Activated CD8-positive, alpha-beta memory T cell treated with anti-CD3 and anti-CD28 coated beads for 48 hours (primary cell): ENCODE measurements around the gene DBNDD2.

Experiments used
- DNase-seq, 3 experiments: peaks; one replicate each; pipeline ENCODE4 v3.0.0-alpha.2; 2020; ENCODE audit warnings: low read depth in 2 of 3, low spot score in 2 of 3

Gene DBNDD2, protein sequence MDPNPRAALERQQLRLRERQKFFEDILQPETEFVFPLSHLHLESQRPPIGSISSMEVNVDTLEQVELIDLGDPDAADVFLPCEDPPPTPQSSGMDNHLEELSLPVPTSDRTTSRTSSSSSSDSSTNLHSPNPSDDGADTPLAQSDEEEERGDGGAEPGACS

DNA sequence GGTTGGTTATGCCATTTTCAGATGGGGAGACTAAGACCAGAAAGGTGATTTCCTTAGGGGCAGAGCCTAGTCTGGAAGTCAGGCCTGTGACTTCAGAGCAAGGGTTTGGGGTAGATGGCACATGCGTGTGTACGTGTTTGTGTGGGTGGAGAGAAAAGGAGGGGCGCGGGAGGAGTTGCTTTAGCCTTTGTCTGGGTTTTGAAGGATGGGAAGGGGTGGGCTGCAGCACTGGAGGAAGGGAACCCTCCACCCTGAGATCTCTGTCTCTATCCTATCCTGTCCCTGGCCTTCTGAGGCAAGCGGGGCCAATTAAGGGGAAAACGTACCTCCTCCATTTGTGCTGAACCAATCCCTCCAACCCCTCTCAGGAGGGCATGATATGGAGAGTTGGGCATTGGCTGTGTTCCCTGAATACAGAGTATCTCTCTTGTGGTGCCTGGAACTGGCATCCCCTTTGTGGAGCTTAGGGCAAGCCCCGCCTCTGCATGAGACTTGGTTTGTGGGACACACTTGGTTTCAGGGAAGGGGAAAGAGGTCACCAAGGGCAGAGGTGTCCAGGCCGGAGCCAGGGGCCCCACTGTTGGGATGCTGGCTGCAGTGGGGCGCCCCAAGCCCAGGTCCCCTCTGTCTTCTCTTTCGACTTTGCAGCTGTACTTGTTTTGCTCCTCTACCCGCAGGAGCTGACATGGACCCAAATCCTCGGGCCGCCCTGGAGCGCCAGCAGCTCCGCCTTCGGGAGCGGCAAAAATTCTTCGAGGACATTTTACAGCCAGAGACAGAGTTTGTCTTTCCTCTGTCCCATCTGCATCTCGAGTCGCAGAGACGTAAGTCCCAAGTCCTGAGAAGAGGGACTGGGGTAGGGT lies at the start of gene DBNDD2:
TSS of gene DBNDD2 (plus strand) at position 507 of the 863 bp plus-strand sequence. CDS start at position 686, 179 bp downstream.
- no peak for DNase-seq

DNA sequence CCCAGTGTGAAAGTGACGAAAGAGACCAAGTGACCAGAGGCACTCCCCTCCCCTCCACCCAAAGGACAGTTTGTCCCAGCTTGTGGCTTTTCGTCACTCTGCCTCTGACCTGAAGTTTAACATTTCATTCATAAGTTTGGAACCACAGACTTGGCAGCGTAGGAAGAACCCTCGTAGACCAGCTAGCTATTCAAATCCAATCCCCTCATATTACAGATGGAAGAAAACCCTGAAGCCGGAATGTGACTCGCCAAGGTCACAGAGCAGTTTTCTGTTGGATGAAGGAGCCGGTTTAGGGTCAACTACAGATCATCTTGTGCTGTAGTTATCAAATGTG lies 49.1 kb upstream of the DBNDD2 start:
- no peak for DNase-seq

DNA sequence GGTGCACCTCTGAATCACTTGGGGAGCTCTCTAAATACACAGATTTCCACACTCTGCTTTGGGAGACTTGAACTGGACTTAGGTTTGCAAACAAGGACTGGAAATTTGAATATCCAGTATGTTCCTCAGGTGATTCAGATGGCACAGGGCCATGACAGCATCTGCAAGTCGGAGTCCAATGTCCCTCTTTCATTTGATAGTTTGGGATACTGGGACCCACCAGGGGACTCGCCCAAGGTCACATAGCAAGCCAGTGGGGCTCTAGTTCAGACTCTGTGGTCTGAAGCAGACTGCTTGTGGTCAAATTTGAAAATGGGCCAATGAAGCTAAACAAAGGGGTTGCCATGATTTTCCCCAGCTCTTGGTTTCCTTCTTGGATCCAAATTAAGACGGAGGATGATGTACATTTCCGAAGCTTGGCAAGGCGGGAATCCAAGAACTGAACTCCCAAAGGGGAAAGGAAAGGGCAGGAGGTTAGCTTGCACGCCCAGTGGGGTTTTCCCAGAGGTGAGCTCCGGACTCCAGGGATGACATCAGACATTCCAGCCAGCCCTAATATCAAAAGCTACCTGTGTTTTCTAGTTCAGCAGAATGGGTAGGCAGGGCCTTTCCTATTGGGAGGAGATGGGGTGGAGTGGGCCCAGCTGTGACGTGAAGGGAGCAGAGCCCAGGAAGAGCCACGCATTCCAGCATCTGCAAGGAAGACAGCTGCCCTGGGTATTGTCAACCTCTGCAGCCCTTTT lies 48.5 kb upstream of the DBNDD2 start:
- no peak for DNase-seq

DNA sequence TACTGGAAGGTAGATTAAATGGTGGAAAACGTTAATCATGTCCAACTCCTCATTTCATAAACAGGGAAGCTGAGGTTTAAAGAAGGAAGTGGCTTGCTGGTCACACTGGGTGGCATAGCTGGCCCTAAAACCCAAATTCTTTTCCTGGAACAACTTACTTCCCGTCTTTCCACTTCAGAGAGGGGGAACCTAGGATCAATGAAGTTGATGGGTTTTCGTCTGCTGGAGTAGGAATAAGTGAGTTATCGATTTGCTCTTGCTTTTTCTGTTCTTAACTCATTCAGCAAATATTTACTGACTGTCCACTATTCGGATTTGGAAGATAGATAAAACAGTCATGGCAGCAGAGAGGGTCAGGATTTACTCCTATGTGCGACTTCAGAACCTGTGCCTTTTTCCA lies 46.3 kb upstream of the DBNDD2 start:
- no peak for DNase-seq

DNA sequence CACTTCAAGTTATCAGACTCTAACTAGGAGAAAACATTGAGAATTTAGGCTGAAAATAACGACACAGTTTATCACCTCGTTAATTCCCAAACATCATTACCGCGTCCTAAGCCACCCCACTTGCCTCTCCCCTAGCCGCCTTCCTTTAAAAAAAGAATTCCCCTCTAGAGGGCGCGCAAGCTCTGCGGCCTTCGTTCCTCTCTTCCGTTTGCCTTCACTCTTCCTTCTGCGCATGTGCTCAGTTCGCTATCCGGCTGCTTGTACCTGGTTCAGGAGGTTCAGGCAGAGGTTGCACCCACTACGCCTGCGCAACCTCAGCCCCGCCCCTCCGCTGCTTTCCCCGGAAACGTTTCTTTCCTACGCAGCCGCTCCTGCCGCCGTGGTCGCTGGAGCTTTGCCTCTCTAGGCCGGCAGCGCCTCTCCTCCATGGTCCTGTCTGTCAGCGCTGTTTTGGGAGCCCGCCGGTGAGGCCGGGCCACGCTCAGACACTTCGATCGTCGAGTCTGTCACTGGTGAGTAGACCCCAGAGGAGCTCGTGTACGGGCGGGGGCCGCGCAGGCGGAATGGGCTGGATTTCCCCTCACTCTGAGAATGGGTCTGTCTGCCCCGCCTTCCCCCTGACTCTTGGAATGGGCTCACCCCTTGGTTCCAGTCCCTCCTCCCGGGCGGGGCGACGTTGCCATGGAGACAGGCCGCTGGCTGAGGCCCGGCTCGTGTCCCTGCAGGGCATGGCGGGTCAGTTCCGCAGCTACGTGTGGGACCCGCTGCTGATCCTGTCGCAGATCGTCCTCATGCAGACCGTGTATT lies 45.1 kb upstream of the DBNDD2 start, which contains the start of gene SYS1:
TSS of gene SYS1 (plus strand) at position 353 of the 807 bp plus-strand sequence. CDS start at position 729, 376 bp downstream.
- peak; percentile 92 to 98 (median 94) for DNase-seq

DNA sequence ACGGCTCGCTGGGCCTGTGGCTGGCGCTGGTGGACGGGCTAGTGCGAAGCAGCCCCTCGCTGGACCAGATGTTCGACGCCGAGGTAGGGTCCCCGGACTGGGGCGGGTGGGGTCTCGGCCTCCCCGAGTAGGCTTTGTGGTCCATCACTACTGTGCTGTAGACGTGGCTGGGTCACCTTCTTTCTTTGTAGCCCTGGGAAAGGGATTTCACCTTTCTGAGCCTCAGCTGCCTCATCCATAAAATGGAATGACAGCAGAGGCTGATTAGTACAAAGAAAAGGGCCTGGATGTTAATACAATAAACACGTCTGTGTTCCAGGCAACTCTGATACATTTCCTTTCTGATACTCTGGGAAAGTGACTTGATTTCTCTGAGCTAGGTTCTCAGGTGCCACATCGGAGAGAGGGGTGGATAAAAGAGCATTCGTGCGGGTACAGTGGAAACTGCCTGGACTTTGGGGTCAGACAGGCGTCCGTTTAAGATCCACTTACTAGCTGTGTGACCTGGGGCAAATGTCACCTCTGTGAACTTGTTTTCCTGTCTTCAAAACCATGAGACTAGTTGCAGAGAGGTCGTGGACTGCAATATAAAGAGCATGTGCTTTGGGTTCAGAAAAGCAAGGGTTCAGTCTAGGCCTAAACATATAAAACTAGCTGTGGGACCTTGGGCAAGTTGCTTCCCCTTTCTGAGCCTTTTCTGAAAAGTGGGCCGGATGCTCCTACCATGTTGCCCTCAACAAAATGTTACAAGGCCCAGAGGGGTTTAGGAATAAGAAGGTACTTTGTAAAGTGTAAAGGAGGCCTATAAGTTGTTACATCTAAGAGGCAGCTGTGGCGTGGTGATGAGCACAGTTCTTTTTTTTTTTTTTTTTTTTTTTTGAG lies 44.2 kb upstream of the DBNDD2 start:
- no peak for DNase-seq

DNA sequence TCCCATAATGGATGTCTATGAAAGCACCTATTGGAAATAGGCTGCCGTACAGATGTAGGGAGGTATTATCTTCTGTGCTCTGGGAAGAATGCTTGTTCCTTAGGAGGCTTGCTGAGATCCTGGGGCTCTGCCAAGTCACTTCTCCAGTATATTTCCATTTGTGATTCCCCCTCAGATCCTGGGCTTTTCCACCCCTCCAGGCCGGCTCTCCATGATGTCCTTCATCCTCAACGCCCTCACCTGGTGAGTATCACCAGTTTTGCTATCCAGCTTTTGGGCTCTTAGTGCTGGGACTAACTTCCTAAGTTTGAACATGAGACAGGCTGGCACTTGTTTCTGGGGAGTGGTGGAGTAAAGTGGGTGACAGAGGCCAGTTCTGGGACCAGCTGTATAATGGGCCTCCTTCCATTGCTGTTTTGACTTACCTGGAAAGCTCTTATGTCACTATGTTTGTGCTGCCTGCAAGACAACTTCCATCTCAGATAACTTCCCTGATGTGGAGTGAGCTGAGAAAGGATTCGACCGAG lies 42.6 kb upstream of the DBNDD2 start:
- DNase-seq, result no peak

DNA sequence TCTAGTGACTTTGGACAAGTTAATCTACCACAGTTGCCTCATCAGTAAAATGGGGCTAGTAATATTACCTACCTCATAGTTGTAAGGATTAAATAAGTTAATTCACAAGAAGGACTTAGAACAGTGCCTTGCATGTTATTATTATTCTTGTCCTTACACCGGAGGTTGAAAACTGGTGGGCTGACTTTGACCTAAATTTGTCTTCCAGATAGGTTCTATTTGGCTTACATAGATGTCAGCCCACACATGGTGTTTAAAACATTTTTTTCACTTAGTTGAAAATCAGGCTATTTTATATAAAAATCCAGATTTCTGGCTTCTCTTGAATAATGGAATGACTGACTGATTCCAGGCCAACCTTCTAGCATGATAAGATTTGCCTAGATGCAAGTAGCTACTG lies 41.9 kb upstream of the DBNDD2 start:
- DNase-seq, result no peak

DNA sequence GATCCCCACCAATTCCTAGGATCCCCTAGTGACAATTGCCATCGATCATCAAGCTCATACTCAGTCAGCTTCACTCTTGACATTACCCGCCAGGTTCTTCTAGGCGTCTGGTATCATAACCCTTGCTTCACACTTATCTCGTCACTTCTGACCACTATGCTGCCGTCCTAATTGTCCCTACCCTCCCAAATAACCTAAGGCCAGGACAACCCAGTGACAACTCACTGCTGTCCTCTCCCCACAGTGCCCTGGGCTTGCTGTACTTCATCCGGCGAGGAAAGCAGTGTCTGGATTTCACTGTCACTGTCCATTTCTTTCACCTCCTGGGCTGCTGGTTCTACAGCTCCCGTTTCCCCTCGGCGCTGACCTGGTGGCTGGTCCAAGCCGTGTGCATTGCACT lies 41.5 kb upstream of the DBNDD2 start:
- DNase-seq, result no peak

DNA sequence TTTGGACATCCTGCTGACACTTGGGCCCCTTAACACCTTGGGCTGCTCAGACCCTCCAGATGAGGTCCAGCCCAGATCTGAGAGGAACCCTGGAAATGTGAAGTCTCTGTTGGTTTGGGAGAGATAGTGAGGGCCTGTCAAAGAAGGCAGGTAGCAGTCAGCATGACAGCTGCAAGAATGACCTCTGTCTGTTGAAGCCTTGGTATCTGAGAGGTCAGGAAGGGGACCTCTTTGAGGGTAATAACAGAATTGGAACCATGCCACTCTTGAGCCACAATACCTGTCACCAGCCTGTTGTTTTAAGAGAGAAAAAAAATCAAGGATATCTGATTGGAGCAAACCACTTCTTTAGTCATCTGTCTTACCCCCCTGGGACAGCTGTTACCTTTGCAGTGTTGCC lies 41.0 kb upstream of the DBNDD2 start:
- DNase-seq, result no peak

DNA sequence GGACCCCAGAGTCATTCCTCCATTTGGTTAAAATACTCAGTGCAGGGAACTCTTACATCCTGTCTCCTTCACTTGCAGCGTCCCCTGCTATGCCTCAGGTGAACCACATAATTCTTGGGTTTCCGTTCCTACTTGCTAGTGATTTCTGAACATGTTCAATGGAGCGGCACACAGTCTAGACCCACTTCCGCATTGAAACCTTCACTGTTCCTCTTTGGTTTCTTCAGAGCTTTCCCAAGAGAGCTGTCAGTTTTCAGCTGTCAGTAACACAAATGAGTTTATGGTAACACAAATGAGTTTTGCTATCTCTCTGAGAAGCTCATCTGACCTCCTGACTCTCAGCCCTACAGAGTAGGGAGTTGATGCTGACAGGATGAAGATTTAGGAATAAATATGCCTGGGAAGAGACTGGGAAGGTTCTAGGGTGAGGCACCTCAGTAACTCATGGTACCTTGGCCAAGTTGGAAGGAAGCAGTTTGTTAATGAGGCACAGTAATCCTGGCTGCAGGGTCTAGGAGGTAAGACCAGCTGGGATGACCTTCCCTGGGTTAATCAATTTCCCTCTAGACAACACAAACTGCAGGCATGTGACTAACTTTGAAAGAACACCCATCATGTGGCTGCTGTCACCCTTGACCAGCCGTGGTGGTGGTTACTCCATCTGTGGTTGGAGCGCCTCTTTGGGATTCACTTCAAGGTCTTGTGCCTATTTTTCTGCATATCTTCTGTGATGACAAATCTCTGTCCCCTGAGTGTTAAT lies 39.7 kb upstream of the DBNDD2 start:
- no peak for DNase-seq

DNA sequence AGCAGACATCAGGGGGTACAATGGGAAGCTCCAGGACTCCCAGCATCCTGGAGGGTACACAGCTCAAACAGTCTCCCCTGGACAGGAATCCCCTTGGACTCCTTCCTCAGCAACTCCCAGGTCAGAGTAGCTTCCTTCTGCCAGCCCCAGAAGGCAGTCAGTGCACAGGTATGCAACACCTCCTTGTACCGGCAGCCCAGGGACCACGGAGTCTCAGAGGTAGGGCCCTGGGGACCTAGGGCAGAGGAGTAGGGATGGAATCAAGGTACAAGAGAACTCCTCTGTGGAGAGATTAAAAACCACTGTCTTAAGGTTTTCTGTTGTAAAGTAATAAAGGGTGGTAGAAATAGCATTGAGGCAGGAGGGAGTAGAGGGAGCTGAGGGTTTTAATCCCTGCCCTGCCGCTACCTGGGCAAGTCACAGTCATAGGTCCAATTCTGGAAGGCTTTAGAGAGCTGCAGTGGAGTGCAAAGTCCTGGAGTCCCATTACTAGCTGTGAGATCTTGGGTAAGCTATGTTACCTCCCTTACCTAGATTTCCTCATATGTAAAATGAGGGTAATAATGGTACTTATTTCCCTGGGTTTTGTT lies 37.4 kb upstream of the DBNDD2 start:
- no peak for DNase-seq

DNA sequence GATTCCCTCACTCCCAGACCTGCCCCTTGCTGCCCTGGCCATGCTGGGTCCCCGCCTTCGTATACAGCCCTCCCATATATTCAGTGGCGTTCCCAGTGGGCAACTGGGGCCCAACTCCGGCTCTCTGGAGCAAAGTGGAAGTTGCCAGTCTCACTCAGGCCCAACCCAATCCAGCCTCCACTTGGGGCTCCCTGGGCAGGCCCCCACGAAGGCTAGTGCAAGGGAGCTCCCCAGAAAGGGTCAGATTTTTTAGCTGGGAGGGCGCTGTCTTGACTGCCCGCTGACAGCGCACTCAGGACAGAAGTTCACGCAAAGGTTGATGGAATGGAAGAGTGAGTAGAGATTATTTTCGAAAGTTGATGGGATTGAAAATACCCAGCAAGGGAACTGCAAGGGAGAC lies 35.8 kb upstream of the DBNDD2 start:
- DNase-seq, result no peak

DNA sequence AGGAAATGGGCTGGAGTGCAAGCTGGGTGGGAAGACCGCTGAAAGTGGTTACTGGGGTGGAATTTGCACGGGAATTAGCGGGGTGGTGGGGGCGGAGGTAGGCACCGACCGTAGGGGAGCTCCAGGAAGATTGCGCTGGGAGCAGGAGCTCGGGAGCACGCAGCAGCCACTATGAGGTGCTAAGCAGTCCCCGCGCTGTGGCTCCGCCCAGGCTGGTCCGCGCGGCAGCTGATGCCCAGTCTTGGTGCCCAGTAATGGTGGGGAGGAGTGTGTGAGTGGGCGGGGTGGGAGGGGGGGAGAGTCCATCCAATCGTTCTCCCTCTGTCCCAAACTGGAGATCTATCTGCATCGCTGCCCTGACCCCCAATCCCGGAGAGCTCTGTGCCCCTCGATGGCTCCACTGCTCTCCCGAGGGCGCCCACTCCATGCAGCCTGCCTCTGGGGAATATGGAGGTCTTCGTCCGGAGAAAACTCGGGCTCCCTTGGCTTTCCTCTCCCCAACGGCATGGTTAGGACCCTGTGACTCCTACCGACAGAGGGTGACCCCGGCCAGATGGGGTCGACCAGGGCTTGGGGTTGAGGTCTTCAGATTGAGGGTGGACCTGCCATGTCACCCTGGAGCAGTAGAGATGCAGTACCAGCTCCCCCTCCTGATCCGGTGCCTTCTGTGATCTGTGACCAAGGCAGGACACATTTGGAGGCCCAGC lies 35.3 kb upstream of the DBNDD2 start:
- no peak for DNase-seq

DNA sequence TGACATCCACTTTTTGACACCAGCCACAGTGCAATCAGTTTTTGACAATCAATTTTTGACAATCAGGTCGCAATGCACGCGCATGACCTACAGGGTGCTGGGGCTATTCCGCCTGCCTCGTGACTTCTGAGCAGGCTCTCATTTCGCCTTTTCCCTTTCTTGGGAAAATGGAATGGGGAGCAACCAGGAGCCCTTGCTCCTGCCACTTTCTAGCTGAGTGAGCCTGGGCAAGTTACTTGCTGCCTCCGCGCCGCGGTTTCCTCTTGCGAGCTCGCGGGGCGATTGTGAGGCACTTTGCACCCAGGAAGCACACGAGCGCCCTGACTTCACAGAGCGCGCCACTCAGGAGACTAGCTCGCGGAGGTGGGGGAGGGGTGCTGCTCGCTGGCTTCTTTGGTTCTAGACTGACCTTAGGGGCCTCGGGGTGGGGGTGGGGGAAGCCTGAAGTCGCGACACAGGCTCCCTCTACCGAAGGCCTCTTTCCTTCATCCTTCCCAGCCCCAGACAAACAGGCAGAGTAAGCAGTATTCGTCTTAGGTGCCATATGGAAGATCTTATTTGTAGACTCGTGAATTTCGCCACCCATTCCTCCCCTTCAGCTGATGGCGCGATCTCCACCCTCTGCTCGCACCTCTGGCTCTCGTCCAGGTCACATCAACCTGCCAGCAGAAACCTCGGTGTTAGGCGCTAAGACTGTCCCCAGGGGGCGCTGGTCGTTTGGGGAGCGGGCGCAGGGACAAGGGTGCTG lies 34.6 kb upstream of the DBNDD2 start:
- DNase-seq, result peak; percentile 68 to 93 (median 80)

DNA sequence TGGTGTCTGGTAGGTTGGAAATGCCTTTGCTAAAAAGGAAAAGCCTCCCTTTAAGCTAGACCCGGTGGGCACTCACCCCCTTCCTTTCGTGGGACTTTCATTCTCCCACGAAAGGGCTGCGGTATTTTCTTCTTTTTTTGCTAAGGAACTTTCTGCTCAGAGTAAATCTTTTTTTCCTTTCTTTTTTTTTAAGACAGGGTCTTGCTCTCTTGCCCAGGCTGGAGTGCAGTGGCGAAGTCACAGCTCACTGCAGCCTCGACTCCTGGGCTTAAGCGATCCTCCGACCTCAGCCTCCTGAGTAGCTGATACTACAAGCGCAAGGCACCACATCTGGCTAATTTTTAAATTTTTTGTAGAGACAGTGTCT lies 34.0 kb upstream of the DBNDD2 start:
- DNase-seq, result no peak

DNA sequence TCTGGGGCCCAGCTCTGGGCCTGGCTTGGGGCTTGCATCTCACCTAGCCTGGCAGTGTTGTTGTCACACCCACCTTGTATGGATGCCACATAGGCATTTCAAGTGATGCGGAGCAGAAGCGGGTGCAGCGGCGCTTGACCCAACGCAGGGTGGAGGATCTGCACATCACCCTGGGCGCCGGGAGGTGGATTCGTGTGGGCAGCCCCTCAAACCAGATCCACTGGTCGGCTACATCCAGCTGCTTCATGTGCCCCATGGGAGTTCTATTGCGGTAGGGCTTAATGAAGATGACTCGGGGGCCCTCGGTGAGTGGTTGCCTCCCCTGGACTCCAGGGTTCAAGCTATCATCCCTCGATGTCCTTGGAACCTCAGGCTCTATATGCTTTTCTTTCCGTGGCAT lies 33.1 kb upstream of the DBNDD2 start:
- DNase-seq, result no peak

DNA sequence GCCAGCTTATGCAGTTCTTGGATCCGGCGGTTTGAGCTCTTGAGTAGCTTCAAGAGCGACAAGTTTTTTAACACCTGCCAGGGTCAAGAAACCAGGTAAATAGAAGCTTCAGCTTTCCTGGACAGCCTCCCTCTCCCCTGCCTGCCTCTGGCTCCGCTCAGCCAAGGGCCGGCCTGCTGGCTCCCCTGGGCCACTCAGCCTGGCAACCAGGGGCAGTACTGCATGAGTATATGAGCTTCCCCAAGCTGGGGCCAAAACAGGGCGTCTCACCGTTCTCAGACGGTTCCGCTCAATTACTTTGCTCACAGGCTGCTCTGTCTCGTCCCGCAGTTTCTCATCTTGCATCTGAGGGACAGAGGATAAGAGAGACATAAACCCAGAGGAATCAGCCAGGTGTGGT lies 30.8 kb upstream of the DBNDD2 start:
- DNase-seq, result no peak
